Effector CD8-positive, alpha-beta T cell (primary cell): Measurements from ENCODE around the gene PDPN.

ENCODE experiments used
- DNase-seq: peaks from one replicate; lab custom pipeline; 2025; lab: John Stamatoyannopoulos, UW

Gene PDPN

GRCh38 chr1:13577846-13578245, 5.8 kb upstream of the PDPN start:
- no peak for DNase-seq

- DNase-seq: no peak
Observed at GRCh38 chr1:13581446-13581845, 2.2 kb upstream of the PDPN start.

GRCh38 chr1:13582713-13583443, 754 bp upstream of the PDPN start:
- no peak for DNase-seq

GRCh38 chr1:13583966-13584791, 547 bp downstream of the PDPN start:
- DNase-seq: no peak

DNA sequence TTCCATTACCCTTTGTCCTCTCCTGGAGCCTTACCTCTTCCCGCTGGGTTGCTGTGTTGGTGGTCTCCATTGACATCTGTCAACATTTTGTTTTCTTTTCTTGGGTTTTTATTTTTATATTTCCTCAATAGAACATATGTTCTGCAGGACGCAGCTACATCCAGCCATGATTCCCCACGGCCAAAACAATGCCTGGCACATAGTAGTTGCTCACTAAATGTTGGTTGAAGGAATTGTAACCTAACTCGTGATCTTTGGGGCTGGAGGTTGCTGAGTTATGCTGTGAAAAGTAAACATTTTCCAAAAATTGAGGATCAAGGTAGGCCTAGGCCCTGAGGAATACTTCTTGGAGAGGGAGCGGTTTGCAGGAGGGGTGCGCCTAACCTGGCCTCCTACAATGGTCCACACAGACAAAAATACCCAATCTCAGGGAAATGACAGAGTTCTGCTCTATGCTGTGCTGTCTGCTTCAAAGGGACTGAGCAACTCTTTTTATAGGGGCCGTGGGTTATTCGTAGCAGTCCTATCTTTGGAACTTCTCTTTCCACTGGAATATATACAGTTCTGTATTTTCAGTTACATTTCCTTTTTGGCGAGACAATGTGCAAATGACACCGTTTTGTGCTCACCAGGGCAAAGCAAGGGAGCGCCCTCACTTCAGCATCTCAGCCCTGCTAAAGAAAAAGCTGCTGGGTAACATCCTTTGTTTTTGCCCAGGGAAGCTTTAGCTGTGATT, 1.4 kb downstream of the PDPN start:
- DNase-seq: no peak

GRCh38 chr1:13585612-13585991, 2.0 kb downstream of the PDPN start:
- no peak for DNase-seq

DNA sequence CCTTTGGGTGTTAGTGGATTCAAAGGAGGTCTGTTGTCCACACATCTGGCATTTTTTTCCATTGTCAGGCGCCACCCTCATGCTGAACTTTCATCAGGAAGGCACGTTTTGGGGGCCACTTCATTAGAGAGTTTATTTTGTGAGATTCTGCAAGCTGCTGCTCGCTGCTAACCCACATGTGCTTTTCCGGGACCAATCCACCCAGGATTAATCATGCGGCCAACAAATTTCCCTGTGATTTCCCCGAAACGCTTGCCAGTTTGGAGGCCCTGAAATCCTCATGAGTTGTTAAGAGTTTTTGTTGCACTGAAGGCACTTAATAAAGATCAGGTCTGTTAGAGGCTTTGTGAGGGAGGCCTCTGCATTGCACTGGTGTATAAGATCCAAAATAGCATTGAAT, 2.4 kb downstream of the PDPN start:
- DNase-seq: no peak

GRCh38 chr1:13587256-13588030, 3.8 kb downstream of the PDPN start:
- DNase-seq: no peak

GRCh38 chr1:13588946-13589796, 5.5 kb downstream of the PDPN start:
- DNase-seq: no peak

GRCh38 chr1:13590486-13590885, 6.9 kb downstream of the PDPN start:
- DNase-seq: no peak

- no peak for DNase-seq
Observed at GRCh38 chr1:13593511-13594131, 10.0 kb downstream of the PDPN start.

- DNase-seq: no peak
Observed at GRCh38 chr1:13595411-13595810, 11.8 kb downstream of the PDPN start.

- no peak for DNase-seq
Observed at GRCh38 chr1:13597166-13597565, 13.5 kb downstream of the PDPN start.

GRCh38 chr1:13600762-13601453, 17.3 kb downstream of the PDPN start:
- DNase-seq: no peak

- DNase-seq: no peak
Observed at GRCh38 chr1:13604176-13604575, 20.5 kb downstream of the PDPN start.

GRCh38 chr1:13604721-13605120, 21.1 kb downstream of the PDPN start:
- no peak for DNase-seq

GRCh38 chr1:13605159-13605558, 21.5 kb downstream of the PDPN start:
- DNase-seq: no peak

GRCh38 chr1:13607002-13607401, 23.4 kb downstream of the PDPN start:
- DNase-seq: no peak

- no peak for DNase-seq
Observed at GRCh38 chr1:13616234-13616633, 32.6 kb downstream of the PDPN start.

GRCh38 chr1:13617108-13617507, 33.5 kb downstream of the PDPN start:
- no peak for DNase-seq
